HG02981 (cell line): ENCODE results near the gene CEP104.
"Not testable (repeated sequence)": the region's sequence is repeated elsewhere in the genome, so short reads cannot be mapped to it uniquely, and the experiment has no call there.

Source experiments
- ATAC-seq: cut with Tn5 transposase; IDR thresholded peaks from one replicate; pipeline ENCODE4 v1.9.1; 2021; ENCODE audit warnings: mild to moderate bottlenecking, moderate library complexity; ENCODE audit not compliant: unreplicated experiment

CEP104 gene

GRCh38 chr1:3828391-3828790 lies 28.6 kb downstream of the CEP104 start:
- no peak for ATAC-seq

DNA sequence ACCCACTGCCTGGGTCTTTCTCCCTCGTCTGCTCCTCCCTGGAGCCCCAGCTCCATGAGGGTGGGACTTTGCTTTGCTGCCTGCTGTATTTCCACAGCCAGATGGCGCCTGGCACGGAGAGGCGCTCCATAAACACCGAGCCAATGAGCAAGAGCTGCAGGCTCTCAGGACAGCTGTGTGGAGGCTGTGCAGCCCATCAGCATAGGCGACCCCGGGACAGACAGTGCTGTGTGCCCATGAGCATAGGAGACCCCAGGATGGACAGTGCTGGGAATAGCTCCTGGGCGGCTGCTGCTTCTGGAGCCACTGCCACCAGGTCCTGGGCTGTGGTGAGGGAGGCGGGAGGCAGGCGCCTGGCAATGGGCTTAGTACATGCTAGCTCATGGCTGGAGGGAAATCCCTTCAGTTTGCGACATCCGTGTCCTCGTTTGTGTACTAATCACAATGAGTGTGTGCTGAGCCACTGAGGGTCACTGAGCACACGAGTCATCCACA lies 29.2 kb downstream of the CEP104 start:
- ATAC-seq, result no peak

DNA sequence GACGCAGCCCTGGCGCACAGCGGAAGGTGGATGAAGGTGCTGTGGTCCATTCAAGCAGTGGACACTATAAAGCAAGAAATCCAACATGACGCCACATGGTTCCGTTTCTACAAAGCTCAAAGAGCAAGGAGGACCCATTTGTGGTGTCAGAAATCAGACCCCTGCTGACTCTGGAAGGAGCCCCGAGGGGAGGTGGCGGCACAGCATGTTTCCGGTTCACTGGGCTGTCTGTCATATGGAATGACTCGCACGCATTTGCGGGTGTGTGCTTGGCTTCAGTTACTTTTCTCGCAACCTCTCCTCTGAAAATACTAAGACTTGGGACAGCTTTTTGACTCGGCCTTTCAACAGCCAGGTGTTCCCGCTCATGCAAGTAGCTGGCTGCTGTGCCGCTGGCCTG lies 31.7 kb downstream of the CEP104 start:
- ATAC-seq, result no peak

- no peak for ATAC-seq
These were observed 32.4 kb downstream of the CEP104 start for GRCh38 chr1:3824650-3825049.

- ATAC-seq, result no peak
These were observed 34.6 kb downstream of the CEP104 start for GRCh38 chr1:3822421-3822820.

DNA sequence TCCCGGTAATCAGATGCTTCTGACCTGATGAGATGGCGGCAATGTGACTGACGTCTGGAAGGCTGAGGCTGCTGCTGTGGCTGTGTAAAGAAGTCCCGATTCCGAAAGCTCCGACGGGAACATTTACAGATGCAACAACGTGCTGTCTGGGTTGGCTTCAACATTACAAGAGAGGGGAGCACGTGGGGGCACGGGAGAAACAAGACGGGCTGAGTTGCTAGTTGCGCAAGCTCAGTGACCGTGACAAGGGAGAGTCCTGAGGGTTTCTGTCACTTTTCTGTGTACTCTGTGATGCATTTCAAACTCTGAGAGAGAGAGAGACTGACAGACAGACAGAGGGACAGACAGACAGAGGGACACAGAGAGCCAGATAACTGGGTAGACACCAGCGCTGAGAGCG lies 35.1 kb downstream of the CEP104 start:
- ATAC-seq, result no peak

DNA sequence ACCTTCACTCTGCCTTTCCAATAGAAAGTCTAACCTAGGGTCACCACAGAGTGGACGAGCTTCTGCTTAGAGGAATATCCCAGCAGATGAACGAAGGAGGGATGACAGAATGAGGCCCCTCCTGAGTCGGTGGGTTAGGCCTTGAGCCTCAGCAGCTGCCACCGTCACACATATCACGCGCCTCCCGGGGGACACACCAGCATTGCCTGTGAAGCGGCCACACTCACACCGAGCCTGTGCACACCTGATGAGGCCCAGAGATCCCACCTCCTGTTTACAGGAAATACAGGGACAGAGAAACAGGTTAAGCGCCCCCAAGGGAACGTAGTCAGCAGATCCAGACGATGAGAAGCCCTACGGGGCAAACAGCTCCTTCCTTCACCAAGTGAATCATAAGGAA lies 35.6 kb downstream of the CEP104 start:
- ATAC-seq, result no peak

- no peak for ATAC-seq
These were observed 36.0 kb downstream of the CEP104 start for GRCh38 chr1:3821004-3821403.

DNA sequence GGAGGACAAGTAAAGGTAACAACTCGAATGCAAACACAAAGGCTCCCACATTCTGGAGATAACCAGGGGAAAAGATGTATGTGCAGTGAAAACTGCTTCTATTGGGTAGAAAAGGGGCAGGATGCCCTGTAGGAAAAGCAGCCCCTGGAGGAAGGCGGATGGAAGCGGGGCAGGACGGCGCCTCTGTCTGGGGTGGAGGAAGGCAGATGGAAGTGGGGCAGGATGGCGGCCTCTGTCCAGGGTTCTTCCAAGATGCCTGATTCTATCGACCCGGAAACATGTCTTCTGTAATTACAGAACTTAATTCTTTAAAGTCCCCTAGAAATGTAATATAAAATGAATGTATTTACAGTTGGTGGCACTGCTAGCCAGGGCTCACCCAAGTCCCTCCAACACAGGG lies 36.7 kb downstream of the CEP104 start:
- ATAC-seq, result no peak

- ATAC-seq, result no peak
These were observed 37.2 kb downstream of the CEP104 start for GRCh38 chr1:3819771-3820200.

GRCh38 chr1:3817821-3818597 lies 39.0 kb downstream of the CEP104 start:
- ATAC-seq, result no peak

- no peak for ATAC-seq
These were observed 39.8 kb downstream of the CEP104 start for GRCh38 chr1:3817138-3817740.

GRCh38 chr1:3816331-3817137 lies 40.5 kb downstream of the CEP104 start:
- no peak for ATAC-seq

- no peak for ATAC-seq
These were observed 42.0 kb downstream of the CEP104 start for GRCh38 chr1:3814771-3815561.

- ATAC-seq, result no peak
These were observed 42.9 kb downstream of the CEP104 start for GRCh38 chr1:3814065-3814464.

GRCh38 chr1:3811595-3811911 lies 45.5 kb downstream of the CEP104 start:
- ATAC-seq, result no peak

DNA sequence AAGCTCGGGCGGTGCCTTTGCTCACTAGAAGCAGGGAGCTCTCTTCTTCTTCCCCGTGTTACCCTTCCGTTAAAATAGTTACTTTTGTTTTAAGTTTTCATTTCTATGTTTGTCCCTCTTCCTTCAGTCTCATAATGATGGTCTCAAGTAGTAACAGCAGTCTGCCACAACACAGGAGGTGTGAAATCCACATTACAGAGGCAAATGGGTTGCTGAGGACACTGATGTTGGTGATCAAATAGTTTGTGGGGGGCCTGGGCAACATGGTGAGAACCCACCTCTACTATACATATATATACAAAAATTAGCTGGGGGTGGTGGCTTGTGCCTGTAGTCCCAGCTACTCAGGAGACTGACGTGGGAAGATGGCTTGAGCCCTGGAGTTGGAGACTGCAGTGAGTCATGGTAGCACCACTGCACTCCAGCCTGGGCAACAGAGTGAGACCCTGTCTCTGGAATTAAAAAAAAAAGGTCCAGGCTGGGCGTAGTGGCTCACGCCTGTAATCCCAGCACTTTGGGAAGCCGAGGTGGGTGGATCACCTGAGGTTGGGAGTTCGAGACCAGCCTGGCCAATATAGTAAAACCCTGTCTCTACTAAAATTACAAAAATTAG lies 46.8 kb downstream of the CEP104 start:
- ATAC-seq, result not testable (repeated sequence)

DNA sequence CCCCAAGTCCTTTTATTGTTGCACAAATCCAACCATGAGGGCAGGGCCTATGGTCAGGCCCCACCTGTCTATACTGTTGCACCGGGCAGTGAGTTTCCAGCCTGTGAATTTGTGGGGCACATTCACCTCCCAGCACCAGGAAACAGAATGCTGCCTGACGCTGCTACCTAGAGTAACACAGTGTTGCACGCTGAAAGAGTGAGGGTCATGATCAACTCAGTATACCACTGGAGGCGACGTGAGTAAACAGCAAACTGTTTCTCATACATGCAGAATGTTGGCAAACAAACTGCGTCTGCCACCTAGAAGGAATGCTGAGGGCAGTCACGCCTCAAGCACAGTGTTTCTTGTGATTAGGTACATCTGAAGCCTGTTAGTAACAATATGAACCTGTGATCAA lies 47.3 kb downstream of the CEP104 start:
- no peak for ATAC-seq

- no peak for ATAC-seq
These were observed 49.2 kb downstream of the CEP104 start for GRCh38 chr1:3807769-3808168.

GRCh38 chr1:3805038-3805437 lies 52.0 kb downstream of the CEP104 start:
- no peak for ATAC-seq

DNA sequence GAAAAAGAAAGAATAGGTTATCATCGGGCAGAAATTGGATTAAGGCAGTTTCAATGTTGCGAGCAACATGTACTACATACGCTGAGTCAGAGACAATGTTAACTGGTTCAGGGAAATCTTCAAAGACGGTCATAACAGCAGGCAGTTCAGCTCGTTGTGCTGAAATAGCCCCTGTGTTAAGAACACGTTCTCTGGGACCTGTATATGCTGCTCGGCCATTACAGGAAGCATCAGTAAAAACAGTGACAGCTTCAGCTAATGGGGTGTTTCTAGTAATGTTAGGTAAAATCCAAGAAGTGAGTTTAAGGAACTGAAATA lies 52.4 kb downstream of the CEP104 start:
- ATAC-seq, result not testable (repeated sequence)
